ENCODE results near the gene MARCKSL1.
"Not testable (repeated sequence)": the region's sequence is repeated elsewhere in the genome, so short reads cannot be mapped to it uniquely, and the experiment has no call there.

MARCKSL1 gene

GRCh38 chr1:32305310-32305709 is 30.7 kb downstream of the MARCKSL1 start:
- no peak for TF ChIP-seq POLR2A (IDR thresholded peaks at IDR 0.05; ENCODE audit: low read length)
- TF ChIP-seq GATA1 (IDR thresholded peaks at IDR 0.05; ENCODE audit: low read depth, low read length) = no peak
- no peak for DNase-seq

- DNase-seq = no peak
- no peak for TF ChIP-seq GATA1 (IDR thresholded peaks at IDR 0.05; ENCODE audit: low read depth, low read length)
- TF ChIP-seq POLR2A (IDR thresholded peaks at IDR 0.05; ENCODE audit: low read length) = no peak
Measured at GRCh38 chr1:32303997-32304622, 31.9 kb downstream of the MARCKSL1 start.

GRCh38 chr1:32303358-32303757 is 32.7 kb downstream of the MARCKSL1 start:
- no peak for DNase-seq
- TF ChIP-seq POLR2A (IDR thresholded peaks at IDR 0.05; ENCODE audit: low read length) (no peak), GATA1 (IDR thresholded peaks at IDR 0.05; ENCODE audit: low read depth, low read length) (no peak)

- TF ChIP-seq GATA1 (IDR thresholded peaks at IDR 0.05; ENCODE audit: low read depth, low read length) (no peak), POLR2A (IDR thresholded peaks at IDR 0.05; ENCODE audit: low read length) (no peak)
Measured at GRCh38 chr1:32299327-32299726, 36.7 kb downstream of the MARCKSL1 start.

GRCh38 chr1:32298211-32298610 is 37.8 kb downstream of the MARCKSL1 start:
- DNase-seq = not testable (repeated sequence)

More at GRCh38 chr1:32299327-32299726, 36.7 kb downstream of the MARCKSL1 start:
- peak; percentile 40 to 72 for DNase-seq

GRCh38 chr1:32291708-32292538 is 44.1 kb downstream of the MARCKSL1 start, which contains the start of gene HDAC1:
HDAC1 (plus strand) TSS chr1:32292083; CDS start chr1:32292170, 87 bp downstream.
- TF ChIP-seq POLR2A (IDR thresholded peaks at IDR 0.05; ENCODE audit: low read length) (peak; percentile 51), GATA1 (IDR thresholded peaks at IDR 0.05; ENCODE audit: low read depth, low read length) (no peak)
- peak; percentile 99 for DNase-seq

- DNase-seq = peak; percentile 22 to 62
- TF ChIP-seq POLR2A (IDR thresholded peaks at IDR 0.05; ENCODE audit: low read length) (no peak), GATA1 (IDR thresholded peaks at IDR 0.05; ENCODE audit: low read depth, low read length) (no peak)
Measured at GRCh38 chr1:32291145-32291707, 44.8 kb downstream of the MARCKSL1 start.

GRCh38 chr1:32289256-32289655 is 46.8 kb downstream of the MARCKSL1 start:
- no peak for DNase-seq
- TF ChIP-seq GATA1 (IDR thresholded peaks at IDR 0.05; ENCODE audit: low read depth, low read length) (no peak), POLR2A (IDR thresholded peaks at IDR 0.05; ENCODE audit: low read length) (no peak)

GRCh38 chr1:32286763-32287162 is 49.3 kb downstream of the MARCKSL1 start:
- no peak for DNase-seq
- TF ChIP-seq POLR2A (IDR thresholded peaks at IDR 0.05; ENCODE audit: low read length) (no peak), GATA1 (IDR thresholded peaks at IDR 0.05; ENCODE audit: low read depth, low read length) (no peak)

- TF ChIP-seq GATA1 (IDR thresholded peaks at IDR 0.05; ENCODE audit: low read depth, low read length) (no peak), POLR2A (IDR thresholded peaks at IDR 0.05; ENCODE audit: low read length) (no peak)
- DNase-seq = no peak
Measured at GRCh38 chr1:32285658-32286057, 50.4 kb downstream of the MARCKSL1 start.

GRCh38 chr1:32284777-32285176 is 51.3 kb downstream of the MARCKSL1 start:
- DNase-seq = not testable (repeated sequence)

Data from erythroblast (primary cell).